ENCODE measurements around the gene HSD17B7. TPM values are rescaled to one million over a fixed set of nuclear protein-coding genes. Genes with fewer than 3 reads are reported as not detected.
A peak's percentile ranks its signal among the peaks of the same experiment; 100 is the strongest.

The HSD17B7 gene
- total and polyA plus RNA-seq, 9 of the 15 experiments (the other 6 are each of a cell fraction or from before 2014, with no cell fraction given), result 12.7 to 48.7 (median 21.3) TPM

- TF ChIP-seq CUX1 (CRISPR knock-in tag; IDR thresholded peaks at IDR 0.05) (no peak), FOXK1 (CRISPR knock-in tag; IDR thresholded peaks at IDR 0.05; ENCODE audit: borderline replicate concordance) (no peak), YBX1 (IDR thresholded peaks at IDR 0.05) (no peak), MTF1 (CRISPR knock-in tag; IDR thresholded peaks at IDR 0.05; ENCODE audit: borderline replicate concordance) (no peak), ARID3B (CRISPR knock-in tag; IDR thresholded peaks at IDR 0.05; ENCODE audit: borderline replicate concordance) (no peak), ZNF197 (CRISPR knock-in tag; IDR thresholded peaks at IDR 0.05; ENCODE audit: low read depth) (no peak), NFYB (IDR thresholded peaks at IDR 0.05; ENCODE audit: extremely low read depth, insufficient read length) (no peak), ZBTB26 (CRISPR knock-in tag; IDR thresholded peaks at IDR 0.05) (no peak), FOXK2 (conservative IDR thresholded peaks at IDR 0.05 in 1 of 2, IDR thresholded peaks at IDR 0.05 in 1 of 2; ENCODE audit: low read depth in 2 of 2) (0 out of 4 replicates have a peak, but pooled peaks have one; percentile 45 to 46), MECOM (CRISPR knock-in tag; IDR thresholded peaks at IDR 0.05) (no peak), RBM39 (optimal IDR thresholded peaks at IDR 0.05; ENCODE audit: low read depth, low read length) (no peak), TFE3 (CRISPR knock-in tag; IDR thresholded peaks at IDR 0.05) (no peak), MCM3 (IDR thresholded peaks at IDR 0.05) (no peak)
- TF ChIP-seq, protein P1, sequence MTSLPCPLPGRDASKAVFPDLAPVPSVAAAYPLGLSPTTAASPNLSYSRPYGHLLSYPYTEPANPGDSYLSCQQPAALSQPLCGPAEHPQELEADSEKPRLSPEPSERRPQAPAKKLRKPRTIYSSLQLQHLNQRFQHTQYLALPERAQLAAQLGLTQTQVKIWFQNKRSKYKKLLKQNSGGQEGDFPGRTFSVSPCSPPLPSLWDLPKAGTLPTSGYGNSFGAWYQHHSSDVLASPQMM (CRISPR knock-in tag; IDR thresholded peaks at IDR 0.05), result no peak
- TF ChIP-seq, protein P2, sequence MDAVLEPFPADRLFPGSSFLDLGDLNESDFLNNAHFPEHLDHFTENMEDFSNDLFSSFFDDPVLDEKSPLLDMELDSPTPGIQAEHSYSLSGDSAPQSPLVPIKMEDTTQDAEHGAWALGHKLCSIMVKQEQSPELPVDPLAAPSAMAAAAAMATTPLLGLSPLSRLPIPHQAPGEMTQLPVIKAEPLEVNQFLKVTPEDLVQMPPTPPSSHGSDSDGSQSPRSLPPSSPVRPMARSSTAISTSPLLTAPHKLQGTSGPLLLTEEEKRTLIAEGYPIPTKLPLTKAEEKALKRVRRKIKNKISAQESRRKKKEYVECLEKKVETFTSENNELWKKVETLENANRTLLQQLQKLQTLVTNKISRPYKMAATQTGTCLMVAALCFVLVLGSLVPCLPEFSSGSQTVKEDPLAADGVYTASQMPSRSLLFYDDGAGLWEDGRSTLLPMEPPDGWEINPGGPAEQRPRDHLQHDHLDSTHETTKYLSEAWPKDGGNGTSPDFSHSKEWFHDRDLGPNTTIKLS (IDR thresholded peaks at IDR 0.05; ENCODE audit: borderline replicate concordance, low read depth), result no peak
These were observed 63.9 kb downstream of the HSD17B7 start (continued) for GRCh38 chr1:162854245-162854882.

Data from K562 (cell line).